Large intestine (tissue), 3 donors: ENCODE data around the gene IL1A. TPM values are rescaled to one million over a fixed set of nuclear protein-coding genes. Genes with fewer than 3 reads are reported as not detected.
A peak's percentile ranks its signal among the peaks of the same experiment; 100 is the strongest.

ENCODE experiments used
- DNase-seq, 2 donors: peaks; one replicate each; pipeline versions ENCODE4 v3.0.0 to v3.0.0-alpha.2; 2013
- H3K27ac ChIP-seq: one replicate; pipeline ENCODE4 v1.5.1; 2013; ENCODE audit warnings: low read length
- H3K27me3 ChIP-seq: 2 replicates; pipeline ENCODE4 v1.6.1; 2013; ENCODE audit warnings: low read length; ENCODE audit not compliant: control insufficient read depth, insufficient read depth
- H3K36me3 ChIP-seq: 2 replicates; pipeline ENCODE4 v1.6.1; 2013; ENCODE audit warnings: low read length; ENCODE audit not compliant: control insufficient read depth, insufficient read depth
- H3K4me1 ChIP-seq: one replicate; pipeline ENCODE4 v1.6.1; 2013; ENCODE audit warnings: low read length; ENCODE audit not compliant: control insufficient read depth, insufficient read depth
- H3K4me3 ChIP-seq: one replicate; pipeline ENCODE4 v1.5.1; 2013; ENCODE audit warnings: low read length
- H3K9me3 ChIP-seq: one replicate; pipeline ENCODE4 v1.6.1; 2013; ENCODE audit warnings: mild to moderate bottlenecking, low read depth, low read length, moderate library complexity; ENCODE audit not compliant: control insufficient read depth
- WGBS: methylation state at CpG from one replicate; pipeline ENCODE4 v1.1.5; 2013; ENCODE audit warnings: low lambda C conversion rate; ENCODE audit not compliant: insufficient coverage; 5-methylcytosine and 5-hydroxymethylcytosine counted together
- polyA plus RNA-seq: library from polyadenylated mRNA; unstranded; fragments of 120-200 nt; gene quantifications from one replicate; pipeline ENCODE4 v1.2.1, GENCODE V29; 2013

The IL1A gene
- polyA plus RNA-seq, 1 donor: 0.09 TPM

- no peaks in the 10 kb centered on the region for H3K27me3 ChIP-seq
- WGBS: no CpG with 5 or more reads among the region's 19 CpGs
- peak; percentile 94 to 95 for DNase-seq
- H3K27ac ChIP-seq: peak overlapping the region; percentile 92
- H3K36me3 ChIP-seq: no peaks in the 10 kb centered on the region
- no peaks in the 10 kb centered on the region for H3K9me3 ChIP-seq
- no peak overlapping the region for H3K4me3 ChIP-seq
- peaks cover 22% of the 10 kb centered on the region for H3K4me1 ChIP-seq
Measured at GRCh38 chr2:112726487-112727190, 57.7 kb downstream of the IL1A start.

DNA sequence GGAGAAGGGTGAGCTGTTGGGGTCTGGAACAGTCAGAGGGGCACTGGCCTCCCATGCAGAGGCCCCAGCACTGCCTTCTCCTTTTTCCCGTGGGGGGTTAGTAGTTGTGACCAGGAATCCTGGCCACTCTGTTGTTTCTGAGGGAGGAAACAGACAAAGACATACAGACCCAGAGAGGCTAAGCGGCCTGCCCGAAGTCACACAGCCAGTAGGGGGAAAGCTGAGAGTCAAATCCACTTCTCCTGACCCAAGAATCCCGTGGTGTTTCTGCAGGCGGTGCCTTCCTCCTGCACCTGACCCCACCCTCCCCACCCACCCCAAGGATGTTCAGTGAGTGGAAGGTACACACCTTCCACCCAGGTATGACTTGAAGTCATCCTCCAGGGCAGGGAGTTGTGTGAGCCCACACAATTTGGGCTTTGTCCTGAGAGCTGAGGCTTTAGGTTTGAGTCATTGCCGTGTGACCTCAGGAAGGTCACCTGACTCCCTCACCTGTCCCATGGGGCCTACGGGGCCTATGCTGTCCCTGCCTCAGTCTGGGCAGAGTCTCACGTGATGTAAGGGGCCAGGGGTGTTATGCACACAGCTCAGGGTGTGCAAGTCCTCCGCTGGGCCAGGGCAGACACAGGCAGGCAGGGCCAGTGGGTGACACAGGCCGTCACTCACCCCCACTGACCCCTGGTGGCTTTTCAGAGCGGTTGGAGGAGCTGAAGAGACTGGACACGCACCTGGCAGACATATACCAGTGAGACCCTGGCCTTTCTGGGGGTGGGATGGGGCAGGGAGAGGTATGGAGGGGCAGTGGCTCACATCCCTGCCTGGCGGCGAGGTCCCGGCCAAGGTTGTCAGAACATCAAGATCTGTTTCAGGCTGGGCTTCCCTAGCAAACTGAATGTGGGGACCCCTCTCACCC lies 58.5 kb downstream of the IL1A start:
- peak; percentile 96 to 97 for DNase-seq
- Histone ChIP-seq H3K36me3 (no peaks in the 10 kb centered on the region), H3K4me3 (no peak overlapping the region), H3K4me1 (peaks cover 22% of the 10 kb centered on the region), H3K27me3 (no peaks in the 10 kb centered on the region), H3K9me3 (no peaks in the 10 kb centered on the region), H3K27ac (peak overlapping the region; percentile 92)
- no CpG with 5 or more reads among the region's 15 CpGs for WGBS

DNA sequence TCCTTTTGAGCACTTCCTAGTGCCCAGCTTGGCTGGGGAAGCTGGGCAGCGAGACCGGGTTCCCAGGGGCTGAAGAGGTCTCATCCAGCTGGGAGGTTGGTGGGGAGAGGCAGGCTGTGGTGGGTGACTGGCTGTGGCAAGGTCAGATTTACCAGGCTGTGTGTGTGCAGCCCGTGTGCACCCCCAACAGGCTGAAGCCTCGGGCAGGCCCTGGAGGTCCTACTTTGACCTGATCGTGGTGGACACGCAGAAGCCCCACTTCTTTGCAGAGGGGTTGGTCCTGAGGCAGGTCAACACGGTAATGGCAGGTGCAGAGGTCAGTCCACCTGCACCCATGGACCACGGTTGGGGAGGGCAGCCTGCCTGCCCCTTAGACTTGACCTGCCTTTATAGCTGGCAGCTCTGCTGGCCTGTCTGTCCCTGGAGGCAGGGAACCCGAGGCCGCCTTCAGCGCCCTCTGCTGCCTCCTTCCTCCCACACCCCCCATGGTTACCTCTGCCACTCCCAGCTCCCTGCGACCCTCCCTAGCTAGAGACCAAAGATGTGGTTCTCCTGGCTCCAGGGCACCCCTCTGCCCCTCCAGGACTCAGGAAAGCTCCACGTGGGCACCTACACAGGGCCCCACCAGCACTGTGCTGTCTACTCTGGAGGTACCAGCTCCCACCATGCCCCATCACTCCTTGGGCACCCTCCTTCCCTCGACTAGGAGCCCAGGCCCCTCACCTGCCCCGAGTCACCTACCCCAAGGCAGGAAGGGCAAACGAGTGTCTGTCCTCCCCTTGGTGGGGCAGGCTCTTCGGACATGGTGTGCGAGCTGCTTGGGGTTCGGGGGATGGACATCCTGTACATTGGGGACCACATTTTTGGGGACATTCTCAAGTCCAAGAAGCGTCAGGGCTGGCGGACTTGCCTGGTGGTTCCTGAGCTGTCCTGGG lies 59.4 kb downstream of the IL1A start:
- DNase-seq: no peak
- WGBS: no CpG with 5 or more reads among the region's 21 CpGs
- Histone ChIP-seq H3K4me3 (no peak overlapping the region), H3K27me3 (no peaks in the 10 kb centered on the region), H3K9me3 (no peaks in the 10 kb centered on the region), H3K27ac (peak overlapping the region; percentile 92), H3K4me1 (peaks cover 22% of the 10 kb centered on the region), H3K36me3 (no peaks in the 10 kb centered on the region)

- Histone ChIP-seq H3K27me3 (no peaks in the 10 kb centered on the region), H3K27ac (no peak overlapping the region), H3K4me3 (no peak overlapping the region), H3K9me3 (no peaks in the 10 kb centered on the region), H3K36me3 (no peaks in the 10 kb centered on the region), H3K4me1 (peaks cover 22% of the 10 kb centered on the region)
- no peak for DNase-seq
- WGBS: no CpG with 5 or more reads among the region's 8 CpGs
Measured at GRCh38 chr2:112723995-112724394, 60.3 kb downstream of the IL1A start.

Other genes with a start within 250 kb of the IL1A start
- 23.7 TPM for gene POLR1B, start 242.0 kb downstream of the IL1A start, polyA plus RNA-seq
- gene CHCHD5, start 199.9 kb downstream of the IL1A start, polyA plus RNA-seq: 27.4 TPM
- gene SLC20A1, start 138.6 kb downstream of the IL1A start, polyA plus RNA-seq: 42.1 TPM
- 2.6 TPM for gene NT5DC4, start 63.5 kb downstream of the IL1A start, polyA plus RNA-seq
- 6.2 TPM for gene CKAP2L, start 19.9 kb downstream of the IL1A start, polyA plus RNA-seq
- 3.9 TPM for gene IL1B, start 52.3 kb upstream of the IL1A start, polyA plus RNA-seq
- 1.6 TPM for gene IL37, start 126.7 kb upstream of the IL1A start, polyA plus RNA-seq
- 0.51 TPM for gene IL36G, start 193.5 kb upstream of the IL1A start, polyA plus RNA-seq
- not detected for gene IL36A, start 221.0 kb upstream of the IL1A start, polyA plus RNA-seq